HG02763 (cell line): ENCODE results near the gene BASP1.
"Not testable (repeated sequence)": the region's sequence is repeated elsewhere in the genome, so short reads cannot be mapped to it uniquely, and the experiment has no call there.

ENCODE experiments used
- ATAC-seq: cut with Tn5 transposase; IDR thresholded peaks from one replicate; pipeline ENCODE4 v1.9.1; 2021; ENCODE audit warnings: mild to moderate bottlenecking, moderate library complexity; ENCODE audit not compliant: unreplicated experiment

The BASP1 gene

DNA sequence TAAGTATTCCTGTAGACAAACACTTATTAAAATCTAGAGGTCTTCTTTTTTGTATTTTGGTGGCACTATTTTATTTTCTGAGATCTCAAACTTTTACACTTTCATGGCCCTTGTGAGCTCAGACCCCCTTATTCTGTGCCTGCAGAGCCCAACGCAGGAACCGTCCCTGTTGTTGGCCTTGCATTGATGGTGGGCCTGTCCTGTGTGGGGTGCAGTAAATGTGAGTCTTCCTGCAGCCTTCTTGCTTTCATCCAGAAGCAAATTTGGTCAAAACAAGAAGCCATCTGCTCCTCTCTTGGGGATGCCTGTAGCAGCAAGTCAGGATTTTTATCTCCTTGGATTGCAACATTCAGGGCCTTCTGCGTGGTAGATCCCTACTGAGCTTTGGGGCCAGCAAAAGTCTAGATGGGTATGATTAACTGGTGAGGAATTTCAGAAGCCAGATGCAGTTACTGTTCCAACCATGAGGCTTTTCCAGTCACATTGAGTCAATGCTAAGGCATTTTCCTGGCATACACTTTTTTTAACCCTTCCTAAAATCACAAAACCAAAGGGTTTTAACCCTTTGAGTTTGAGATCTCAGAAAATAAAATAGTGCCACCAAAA, 31.7 kb downstream of the BASP1 start:
- ATAC-seq = no peak

- ATAC-seq = not testable (repeated sequence)
These were observed 32.4 kb downstream of the BASP1 start for GRCh38 chr5:17249841-17250240.

- no peak for ATAC-seq
These were observed 35.1 kb downstream of the BASP1 start for GRCh38 chr5:17252543-17252942.

GRCh38 chr5:17255471-17256021, 38.1 kb downstream of the BASP1 start:
- ATAC-seq = peak; percentile 29

GRCh38 chr5:17256171-17256570, 38.7 kb downstream of the BASP1 start:
- ATAC-seq = no peak

DNA sequence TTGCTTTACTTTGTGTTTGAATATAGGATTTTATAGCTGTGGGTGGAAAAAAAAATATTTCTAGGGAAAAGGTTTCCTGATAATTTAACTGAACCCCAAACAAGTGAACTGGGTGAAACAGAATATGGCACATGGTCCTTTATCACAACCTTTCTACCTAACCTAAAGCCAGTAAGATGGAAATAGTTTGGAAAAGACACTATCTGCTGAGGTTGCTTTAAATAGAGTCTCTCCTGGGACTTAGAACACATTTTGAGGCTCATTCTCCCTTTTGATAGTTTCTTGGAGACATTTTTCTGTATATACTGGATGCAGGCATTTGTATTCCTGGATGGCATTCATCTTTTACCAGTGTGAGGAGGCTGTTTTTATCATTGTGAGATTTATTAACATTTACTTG, 39.4 kb downstream of the BASP1 start:
- no peak for ATAC-seq

GRCh38 chr5:17257705-17258273, 40.4 kb downstream of the BASP1 start:
- ATAC-seq = peak; percentile 86

DNA sequence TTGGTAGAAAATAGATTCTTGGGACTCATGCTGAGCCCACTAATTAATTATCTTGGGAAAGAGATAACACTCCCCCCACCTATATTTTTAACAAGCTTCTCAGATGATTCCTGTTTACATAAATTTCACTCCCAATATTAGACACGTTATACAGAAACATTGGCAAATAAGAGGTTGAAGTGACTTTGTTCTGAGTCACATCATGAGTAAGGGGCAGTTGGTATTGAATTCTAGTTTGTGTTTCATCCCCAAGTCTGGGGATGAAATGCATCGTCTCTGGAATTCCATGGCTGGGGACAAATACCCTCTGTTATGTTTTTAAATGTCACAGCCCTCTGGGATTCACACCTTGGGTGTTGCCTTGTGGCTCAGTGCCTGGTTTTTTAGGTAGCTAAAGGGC, 41.0 kb downstream of the BASP1 start:
- no peak for ATAC-seq

- not testable (repeated sequence) for ATAC-seq
These were observed 41.6 kb downstream of the BASP1 start for GRCh38 chr5:17259012-17259411.

GRCh38 chr5:17259630-17260257, 42.3 kb downstream of the BASP1 start:
- ATAC-seq = no peak

GRCh38 chr5:17260549-17260948, 43.1 kb downstream of the BASP1 start:
- no peak for ATAC-seq

DNA sequence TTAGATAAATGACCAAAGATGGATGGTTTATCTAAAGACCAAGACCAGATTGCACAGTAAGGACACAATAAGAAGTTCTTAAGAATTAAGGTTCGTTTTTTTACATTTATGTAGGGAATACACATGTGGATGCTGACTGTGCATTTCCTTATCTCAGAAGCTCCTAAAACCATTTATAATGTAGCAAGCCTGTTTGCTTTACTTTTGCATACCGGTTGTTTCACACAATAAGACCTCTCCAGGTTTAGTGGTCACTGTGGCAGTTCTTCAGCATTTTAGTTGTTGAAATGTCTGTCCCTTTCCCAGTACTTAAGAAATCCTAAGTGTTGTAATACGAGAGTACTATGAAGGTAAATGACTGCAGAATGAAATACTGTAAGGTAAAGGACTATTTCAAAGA, 43.6 kb downstream of the BASP1 start:
- ATAC-seq = no peak

- ATAC-seq = no peak
These were observed 47.6 kb downstream of the BASP1 start for GRCh38 chr5:17265041-17265440.

DNA sequence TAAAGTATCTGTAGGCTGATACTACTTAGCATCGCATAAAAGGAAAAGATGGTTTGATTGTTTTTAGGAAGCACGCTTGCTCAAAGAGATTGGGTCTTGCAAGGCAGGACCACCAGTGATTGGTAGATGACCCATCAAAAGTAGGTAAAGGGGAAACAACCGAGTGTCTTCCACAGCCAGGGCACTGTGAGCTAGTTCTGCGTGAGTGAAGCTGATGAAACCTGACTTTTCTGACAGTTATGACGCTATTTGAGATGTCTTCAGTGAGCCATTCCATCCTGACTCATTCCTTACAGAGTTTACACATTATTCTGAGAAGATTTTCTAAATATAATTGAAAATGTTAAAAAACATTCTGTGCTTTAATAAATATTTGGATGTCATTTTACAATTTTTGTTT, 49.7 kb downstream of the BASP1 start:
- ATAC-seq = no peak

DNA sequence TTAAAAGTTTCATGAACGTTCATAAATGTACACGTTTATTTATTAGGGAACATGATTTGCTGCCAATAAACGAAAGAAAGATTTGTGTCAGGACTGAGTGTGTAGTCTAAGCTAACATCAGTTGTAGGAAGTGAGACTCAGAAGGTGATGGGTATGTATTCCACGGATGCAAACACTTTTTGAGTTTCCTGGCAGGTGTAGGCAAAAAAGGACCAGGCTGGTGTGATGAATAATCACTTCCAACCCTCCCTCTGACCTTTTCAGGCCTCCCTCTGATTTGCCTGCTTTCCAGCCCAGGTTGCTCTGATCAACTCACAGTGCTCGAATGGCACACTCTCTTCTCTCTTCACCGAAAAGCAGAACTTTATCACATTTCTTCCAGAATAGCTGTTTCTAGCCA, 51.8 kb downstream of the BASP1 start:
- peak; percentile 68 for ATAC-seq

DNA sequence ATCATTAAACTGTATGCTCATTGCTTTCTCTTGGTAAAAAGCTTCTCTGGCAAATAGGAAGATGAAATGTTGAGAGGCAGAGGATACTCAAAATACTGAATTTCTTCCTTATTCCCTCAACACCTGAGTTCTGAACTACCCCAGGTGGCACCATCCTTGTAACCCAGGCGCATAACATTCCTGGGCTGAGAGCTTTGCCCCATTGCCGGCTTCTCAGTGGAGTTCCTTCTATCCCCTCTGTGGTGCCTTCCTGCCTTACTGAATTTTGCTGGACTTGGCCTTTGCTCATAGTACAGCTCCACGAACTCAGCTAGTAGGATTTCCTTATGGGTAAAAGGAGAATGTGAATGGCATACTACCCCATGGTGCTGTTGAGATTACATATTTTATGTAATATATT, 54.7 kb downstream of the BASP1 start:
- no peak for ATAC-seq

GRCh38 chr5:17275289-17276158, 58.1 kb downstream of the BASP1 start:
- ATAC-seq = no peak

DNA sequence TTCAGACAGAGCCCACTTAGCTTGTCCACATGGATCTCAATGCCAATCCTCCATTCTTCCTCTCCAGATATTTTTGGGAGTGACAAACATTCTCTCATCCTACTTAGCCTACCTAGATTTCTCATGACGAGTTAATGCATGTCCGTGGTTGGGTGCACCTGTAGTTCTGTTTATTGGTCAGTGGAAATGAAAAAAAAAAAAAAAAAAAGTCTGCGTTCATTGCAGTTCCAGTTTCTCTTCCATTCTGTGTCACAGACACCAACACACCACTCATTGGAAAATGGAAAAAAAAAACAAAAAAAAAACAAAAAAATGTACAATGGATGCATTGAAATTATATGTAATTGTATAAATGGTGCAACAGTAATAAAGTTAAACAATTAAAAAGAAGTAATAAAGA, 59.0 kb downstream of the BASP1 start:
- peak; percentile 62 for ATAC-seq

- peak; percentile 43 for ATAC-seq
These were observed 60.5 kb downstream of the BASP1 start for GRCh38 chr5:17277907-17278306.

- no peak for ATAC-seq
These were observed 61.5 kb downstream of the BASP1 start for GRCh38 chr5:17278931-17279330.

DNA sequence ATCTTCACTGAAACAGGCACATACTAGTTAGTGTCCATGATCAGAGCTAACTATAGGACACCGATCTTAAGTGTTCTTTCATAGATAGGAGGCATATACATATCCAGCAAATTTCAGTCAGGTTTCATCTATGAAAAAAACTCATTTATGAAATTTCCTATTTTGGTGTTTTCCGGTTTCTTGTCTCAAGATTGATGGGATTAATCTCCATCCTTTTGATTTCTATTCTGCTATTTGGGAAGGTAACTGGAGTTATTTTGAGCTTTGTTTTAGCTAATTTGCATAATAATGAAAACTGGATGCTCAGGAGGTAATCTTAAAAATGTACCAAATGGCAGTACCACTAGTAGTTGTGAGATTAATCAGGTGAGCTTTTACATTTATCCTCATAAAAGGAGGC, 62.1 kb downstream of the BASP1 start:
- ATAC-seq = no peak
